GM19468 (cell line): Measurements from ENCODE around the gene TMOD2.
"Not testable (repeated sequence)": the region's sequence is repeated elsewhere in the genome, so short reads cannot be mapped to it uniquely, and the experiment has no call there.

Experiments used
- ATAC-seq: cut with Tn5 transposase; IDR thresholded peaks from one replicate; pipeline ENCODE4 v1.9.1; 2021; ENCODE audit warnings: mild to moderate bottlenecking, moderate library complexity, moderate number of reproducible peaks; ENCODE audit not compliant: unreplicated experiment; ENCODE audit errors: extremely low read depth

The TMOD2 gene

DNA sequence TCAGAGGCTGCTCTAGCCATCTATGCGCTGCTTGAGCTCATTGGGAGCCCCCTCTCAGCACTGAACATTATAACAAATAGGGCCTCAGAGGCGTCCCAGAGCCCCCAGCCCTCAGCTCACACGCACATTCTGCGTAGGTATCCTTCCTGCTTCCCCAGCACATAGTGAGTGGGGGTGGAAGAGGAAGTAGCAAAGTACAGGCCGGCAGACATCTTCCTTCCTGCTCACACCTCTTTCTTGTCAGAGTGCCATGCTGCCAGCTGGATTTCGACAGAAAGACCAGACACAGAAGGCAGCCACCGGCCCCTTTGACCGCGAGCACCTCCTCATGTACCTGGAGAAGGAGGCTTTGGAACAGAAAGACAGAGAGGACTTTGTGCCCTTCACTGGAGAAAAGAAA, 16.6 kb downstream of the TMOD2 start:
- ATAC-seq, result no peak

DNA sequence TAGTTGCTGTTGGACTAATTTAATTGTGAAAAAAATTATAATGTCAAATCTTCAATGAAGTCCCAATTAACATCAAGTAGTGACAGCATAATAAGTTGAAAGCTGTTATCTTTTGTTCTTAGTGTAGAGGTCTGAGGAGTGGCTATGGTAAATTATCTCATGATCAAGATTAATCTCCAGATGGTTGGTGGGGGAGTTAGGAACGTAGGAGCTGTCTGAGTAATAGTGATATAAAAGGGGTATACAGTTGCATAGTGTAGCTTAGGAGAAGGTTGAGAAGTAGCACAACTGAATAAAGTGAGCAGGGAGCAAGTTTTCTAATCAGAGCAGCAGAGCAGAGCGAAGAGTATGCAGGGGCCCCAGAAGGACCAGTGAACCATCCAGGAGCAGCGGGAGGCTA, 19.5 kb downstream of the TMOD2 start:
- no peak for ATAC-seq

DNA sequence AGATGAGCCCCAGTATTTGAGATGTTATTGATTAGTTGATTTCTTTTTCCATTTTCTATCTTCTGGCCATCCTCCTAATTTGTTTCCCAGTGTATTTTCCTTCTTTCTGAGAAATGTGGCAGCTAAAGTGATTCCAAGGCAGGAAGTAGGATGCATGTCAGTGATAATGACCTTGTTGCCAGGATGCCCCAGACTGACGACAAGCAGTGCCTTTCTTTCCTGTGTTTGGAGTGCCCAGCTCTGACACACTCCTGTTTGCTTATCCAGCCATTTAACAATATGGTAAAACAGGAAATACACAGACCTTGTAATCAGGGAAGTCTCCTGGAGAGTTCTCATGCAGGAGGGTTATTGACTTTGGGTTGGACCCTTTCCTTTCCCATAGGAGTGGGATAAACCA, 20.4 kb downstream of the TMOD2 start:
- no peak for ATAC-seq

DNA sequence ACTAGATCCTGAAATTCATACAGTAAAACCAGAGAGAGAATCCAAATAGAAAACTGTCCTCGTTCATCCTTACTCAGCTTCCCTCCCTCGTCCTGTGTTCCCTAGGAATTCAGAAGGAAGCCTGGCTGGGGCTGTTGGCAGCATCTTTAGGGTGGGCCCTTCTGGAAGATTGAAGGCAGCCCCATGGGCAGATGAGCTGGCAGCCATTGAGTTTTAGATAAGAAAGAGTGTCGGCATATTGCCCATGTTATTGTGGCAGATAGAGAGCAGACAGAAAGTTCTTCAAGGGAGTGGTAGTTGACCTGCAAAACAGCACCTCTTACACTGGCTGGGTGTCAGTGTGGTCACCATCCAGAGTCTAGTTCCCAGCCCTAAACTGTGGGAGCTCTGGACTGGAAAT, 23.5 kb downstream of the TMOD2 start:
- ATAC-seq, result no peak

DNA sequence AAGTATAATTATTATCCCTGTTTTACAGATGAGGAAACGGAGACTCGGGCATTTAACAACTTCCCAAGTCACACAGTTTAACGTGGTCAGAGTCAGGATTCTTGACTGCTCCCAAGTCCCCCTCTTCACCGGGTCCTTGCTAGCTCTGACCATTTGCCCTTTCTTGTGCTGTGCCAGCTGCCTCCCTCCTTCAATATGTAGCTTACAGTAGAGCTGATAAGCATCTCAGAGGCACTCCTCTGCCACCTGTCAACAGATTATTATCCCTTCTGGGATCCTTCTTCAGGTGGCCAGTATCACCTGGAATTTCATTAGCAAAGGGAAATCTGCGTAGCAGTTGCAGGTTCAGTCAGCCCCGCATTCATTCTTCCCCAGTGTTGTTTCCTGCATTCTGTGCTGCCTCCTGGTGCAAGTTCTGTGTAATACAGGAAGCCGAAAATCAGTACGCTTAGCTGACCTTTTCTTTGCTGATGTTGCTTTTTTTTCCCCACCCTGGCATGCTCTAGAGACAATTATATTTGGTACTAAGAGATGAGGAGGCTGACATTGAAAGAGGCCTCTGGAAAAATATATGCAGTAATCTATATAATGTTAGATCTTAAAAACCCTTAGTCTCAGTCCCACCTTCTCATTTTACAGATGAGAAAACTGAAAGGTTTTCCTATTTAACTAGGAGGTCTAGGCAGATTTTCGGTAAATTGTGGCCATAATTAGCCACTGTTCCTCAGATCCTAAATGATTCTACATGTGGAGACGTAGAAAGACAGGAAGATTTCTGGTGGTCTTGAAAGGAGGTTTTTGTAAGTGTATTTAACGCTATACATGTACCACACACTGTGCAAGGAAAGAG, 24.8 kb downstream of the TMOD2 start:
- ATAC-seq, result no peak

DNA sequence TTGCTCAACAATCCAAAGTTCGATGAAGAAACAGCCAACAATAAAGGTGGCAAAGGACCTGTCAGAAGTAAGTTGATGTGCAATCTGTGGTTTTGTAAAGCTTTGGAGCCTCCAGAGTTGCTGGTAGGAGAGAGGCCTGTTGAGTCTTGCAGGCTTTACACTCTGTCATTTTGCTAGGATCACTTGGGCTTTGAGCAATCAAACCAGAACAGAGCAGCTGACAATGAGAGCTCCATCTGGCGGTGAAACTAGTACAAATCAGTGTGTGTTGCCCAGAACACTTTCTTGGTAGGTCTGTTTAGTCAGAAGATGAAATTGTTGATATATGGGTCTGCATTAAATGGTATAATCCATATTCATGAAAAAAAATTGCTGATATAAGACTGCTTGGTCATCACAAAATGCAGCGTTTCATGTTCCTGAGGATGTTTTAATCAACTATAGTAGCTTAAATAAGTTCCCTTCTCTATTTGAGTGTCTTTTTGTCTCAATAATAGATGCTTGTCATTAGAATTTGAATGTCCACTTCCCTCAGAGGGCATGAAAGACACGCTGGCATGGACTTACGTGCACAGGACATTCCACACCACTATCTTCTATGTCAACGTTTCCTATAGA, 25.7 kb downstream of the TMOD2 start:
- ATAC-seq, result no peak

DNA sequence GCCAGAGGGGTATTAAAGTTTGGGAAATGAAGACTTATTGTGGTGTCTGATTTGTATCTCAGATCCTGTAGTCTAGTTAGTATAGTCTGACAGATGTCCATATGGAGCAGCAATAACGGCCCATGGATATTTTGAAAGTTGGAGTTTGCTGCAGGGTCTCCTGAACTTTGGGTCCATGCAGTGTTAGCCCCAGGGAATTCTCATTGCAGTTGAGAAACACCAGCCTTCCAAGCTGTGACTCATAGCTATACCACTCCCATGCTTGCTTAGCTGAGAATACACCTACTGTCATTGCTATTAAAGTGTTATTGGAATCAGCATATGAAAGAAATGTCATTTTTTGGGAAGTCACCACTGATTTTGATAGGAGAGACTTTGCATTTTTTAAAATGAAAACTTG, 29.2 kb downstream of the TMOD2 start:
- no peak for ATAC-seq

DNA sequence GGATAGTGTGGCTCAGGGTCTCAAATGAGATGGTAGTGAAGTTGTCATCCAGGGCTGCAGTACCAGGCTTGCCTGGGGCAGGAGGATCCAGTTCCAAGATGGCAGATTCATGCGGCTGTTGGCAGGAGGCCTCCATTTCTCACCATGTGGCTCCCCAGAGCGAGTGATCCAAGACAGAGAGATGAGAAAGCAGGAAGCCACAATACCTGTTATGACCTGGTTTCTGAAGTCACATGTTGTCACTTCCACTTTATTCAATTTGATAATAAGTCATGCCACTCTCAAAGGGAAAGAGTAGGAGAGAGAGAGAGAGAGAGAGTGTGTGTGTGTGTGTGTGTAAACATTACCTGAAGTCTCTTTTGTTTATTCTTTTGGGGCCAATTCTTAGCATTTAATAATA, 30.1 kb downstream of the TMOD2 start:
- no peak for ATAC-seq

DNA sequence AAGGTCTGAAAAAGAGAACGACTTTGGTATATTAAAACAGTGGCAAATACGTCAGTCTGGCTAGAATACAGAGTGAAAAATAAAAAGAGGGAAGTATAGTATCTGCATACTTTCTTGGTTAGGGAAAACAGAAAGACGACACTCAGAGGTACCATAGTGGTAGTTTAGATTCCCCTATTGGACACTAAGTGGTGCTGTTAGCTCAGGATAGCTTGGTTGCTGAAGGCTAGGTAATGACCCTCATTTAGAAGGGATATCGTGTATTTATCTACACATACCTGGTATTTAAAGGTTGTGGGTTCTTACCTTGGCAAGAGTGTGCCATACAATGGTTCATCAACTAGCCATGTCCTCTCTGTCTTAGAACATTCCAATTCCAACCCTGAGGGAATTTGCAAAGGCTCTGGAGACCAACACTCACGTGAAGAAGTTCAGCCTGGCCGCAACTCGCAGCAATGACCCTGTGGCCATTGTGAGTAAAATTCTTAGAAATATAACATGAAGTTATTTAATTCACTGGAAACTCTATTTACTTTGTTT, 31.0 kb downstream of the TMOD2 start:
- ATAC-seq, result no peak

DNA sequence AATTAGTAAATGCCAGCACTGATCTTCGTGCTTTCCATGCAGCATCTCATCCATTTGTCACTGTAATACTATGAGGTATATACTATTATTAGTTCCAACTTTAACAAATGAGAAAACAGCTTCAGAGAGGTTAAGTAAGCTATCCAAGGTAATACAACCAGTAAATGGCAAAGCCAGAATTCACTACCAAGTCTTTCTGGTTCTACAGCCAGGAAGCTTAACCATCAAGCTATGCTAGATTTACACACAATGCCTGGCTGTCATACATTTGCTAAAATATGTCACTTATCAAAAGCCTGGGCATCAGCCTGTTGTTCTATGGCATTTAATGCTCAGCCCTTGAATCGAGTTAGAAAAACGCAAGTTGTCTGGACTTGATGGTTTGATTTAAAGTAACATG, 32.6 kb downstream of the TMOD2 start:
- no peak for ATAC-seq

DNA sequence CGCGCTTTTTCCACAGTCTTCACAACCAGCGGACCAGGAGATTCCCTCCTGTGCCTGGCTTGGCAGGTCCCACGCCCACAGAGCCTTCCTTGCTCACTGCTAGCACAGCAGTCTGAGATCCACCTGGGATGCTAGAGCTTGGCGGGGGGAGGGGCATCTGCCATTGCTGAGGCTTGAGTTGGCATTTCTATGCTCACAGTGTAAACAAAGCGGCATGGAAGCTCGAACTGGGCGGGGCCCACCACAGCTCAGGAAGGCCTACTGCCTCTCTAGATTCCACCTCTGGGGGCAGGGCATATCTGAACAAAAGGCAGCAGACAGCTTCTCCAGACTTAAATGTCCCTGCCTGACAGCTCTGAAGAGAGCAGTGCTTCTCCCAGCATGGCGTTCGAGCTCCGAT, 35.7 kb downstream of the TMOD2 start:
- not testable (repeated sequence) for ATAC-seq

DNA sequence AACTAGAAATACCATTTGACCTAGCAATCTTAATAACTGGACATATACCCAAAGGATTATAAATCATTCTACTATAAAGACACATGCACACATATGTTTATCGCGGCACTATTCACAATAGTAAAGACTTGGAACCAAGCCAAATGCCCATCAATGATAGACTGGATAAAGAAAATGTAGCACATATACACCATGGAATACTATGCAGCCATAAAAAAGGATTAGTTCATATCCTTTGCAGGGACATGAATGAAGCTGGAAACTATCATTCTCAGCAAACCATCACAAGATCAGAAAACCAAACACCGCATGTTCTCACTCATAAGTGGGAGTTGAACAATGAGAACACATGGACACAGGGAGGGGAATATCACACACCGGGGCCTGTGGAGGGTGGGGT, 41.1 kb downstream of the TMOD2 start:
- not testable (repeated sequence) for ATAC-seq

DNA sequence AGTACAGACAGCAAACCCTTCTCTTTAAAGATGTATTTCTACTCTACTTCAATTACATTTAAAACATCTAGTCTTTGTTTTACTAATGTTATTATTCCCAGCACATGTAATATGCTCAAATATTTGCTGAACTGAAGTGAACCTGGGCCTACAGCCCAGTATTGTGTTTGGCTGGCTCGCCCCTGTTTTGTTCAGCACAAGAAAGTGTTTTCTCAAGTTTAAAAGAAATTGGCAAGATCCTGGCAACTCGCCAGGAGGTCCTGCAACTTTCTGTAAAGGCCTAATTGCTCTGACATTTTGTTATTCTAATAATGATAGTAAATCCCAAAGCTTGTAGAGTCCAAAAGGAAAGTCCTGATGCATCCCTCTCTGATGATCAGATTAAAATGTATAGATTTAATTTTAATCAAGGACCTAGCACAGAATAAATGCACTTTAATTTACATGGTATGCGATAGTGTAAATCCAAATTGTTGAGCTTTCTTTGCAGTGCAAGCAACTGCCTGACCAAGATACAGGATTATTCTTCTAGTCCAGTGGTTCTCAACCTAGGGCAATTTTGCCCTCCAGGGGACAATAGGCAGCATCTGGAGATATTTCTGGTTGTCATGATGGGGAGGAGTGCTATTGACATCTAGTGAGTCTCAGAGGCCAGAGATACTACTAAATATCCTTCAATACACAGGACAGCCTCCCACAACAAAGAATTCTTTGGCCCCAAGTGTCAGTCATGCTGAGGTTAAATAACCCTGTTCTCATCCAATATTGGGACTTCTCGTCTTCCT, 42.3 kb downstream of the TMOD2 start:
- no peak for ATAC-seq

DNA sequence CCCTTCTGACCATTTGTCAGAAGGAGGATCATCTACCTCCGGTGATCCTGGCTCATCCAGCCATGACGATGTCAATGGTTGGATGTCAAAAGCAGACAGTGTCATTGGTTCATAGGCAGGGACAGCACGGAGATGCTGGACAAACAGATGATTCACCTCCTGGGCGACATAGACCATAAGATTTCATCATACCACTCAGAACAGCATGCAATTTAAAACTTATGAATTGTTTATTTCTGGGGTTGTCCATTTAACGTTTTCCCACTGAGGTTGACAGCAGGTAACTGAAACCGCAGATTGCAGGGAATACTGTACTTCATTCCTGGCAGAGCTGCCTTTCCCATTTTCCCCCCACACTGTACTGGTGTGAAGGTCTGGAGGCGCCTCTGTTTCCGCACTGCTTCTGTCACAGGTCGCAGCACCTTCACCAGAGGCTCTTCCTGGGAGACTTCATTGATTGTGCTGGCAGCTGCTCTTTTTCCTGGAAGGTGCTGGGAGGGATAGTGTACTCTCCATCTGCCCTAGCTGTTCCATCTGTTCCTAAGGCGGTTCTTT, 45.5 kb downstream of the TMOD2 start:
- no peak for ATAC-seq

DNA sequence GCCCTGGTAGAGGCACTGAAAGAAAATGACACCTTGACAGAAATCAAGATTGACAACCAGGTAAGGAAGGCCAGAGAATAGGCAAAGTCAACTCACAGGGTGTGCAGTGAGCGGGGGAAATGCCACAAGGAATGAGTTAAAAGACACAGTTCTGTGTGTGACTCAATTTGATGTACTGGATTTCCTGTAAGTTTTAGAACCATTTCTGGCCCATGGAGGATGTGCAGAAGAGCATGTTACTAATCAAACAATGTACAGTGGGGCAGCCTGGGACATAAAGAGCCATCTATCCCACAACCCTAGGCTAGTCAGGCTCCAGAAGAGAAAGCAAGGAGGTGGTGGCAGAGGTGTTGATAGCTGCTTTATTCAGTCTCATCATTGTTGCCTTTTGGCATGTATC, 46.9 kb downstream of the TMOD2 start:
- no peak for ATAC-seq

DNA sequence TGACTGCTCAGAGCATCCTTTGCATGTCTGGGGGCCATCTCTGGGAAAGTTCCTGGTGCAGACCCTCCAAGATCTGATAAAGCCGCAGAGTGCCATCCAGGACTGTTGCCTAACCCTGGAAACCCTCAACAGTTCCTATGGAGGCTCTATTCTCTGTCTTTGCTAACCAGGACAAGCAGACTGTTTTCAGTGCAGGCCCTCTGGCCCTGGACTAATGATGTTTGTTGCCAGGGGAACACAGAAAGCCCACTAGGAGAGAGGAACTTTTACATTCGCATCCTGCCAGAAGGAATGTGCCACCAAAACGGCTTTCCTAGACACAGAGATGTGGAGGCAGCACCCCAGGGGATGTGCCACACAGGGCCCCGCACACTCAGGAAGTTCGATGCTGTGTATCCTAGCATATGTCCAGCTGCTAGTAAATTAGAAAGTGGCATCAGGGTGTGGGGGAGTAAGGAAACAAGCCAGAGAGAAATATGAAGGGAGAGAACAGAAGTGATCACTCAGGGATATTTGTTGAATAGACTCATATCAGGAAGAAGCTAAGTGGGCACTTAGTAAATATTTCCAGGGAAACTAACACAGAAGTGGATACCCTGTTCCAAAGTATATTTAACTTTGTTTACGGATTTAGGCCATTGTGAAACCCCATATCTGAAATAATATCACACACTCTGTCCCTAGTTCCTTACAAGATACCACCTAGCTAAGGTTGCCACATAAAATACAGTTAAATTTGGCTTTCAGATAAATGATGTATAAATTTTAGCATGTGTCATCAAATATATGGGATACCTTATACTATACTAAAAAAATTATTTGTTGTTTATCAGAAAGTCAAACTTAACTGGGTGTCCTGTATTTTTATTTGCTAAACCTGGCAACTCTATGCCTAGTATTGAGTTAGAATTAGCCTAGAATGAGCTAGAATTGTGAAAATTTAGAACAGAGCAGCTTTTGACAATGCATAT, 48.2 kb downstream of the TMOD2 start:
- no peak for ATAC-seq

DNA sequence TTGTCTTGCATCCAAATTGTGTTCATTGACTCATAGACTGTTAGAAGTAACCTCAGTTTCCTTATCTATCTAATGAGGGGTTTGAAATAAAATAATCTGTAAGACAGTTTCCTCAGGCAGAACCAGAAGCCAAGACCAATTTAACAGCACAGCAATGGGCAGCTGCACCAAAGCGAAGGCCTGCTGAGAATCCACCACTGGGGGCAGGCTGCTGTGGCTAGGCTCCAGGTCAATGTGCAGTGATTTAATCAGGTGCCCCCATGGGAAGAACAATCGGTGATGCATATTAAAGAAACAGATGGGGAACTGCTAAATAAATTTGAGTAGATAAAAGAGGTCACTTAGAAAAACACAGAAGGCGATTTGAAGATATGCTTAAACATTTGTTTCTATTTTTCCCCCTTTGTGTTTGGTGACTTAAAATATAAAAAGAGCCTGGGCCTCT, 50.0 kb downstream of the TMOD2 start:
- ATAC-seq, result no peak

DNA sequence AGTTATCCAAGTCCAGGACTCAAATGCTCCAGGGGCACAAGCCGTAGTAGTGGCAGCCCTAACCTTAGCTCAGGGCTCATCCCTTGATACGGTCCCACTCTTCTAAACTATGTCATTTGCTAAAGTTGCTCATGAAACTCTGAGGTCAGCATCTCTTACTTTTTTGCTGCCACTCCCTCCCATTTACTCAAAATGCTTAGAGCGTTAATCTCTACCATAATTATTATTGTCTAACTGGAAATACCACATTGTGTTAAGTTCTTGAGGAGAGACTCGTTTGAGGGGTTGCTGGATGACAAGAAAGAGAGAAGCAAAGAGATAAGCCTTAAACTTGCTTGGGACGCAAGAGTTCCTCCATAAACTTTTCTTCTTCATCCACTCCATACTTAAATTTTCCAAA, 51.2 kb downstream of the TMOD2 start:
- ATAC-seq, result no peak

DNA sequence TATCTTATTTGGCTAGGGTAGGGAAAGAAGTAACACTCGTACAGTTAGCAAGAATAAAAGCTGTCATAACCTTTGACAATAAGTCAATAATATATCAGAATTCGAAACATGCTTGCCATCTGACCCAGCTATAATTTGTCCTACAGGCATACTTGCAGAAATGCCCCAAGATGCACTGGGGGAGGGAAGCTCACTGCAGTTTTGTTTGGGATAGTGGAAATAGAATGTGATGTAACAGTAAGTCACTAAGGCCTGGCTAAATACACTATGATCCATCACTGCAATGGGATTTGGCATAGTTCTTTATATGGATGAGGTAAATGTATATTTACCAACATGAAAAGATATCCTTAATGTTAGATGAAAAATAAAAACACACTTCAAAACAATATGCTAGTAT, 52.6 kb downstream of the TMOD2 start:
- ATAC-seq, result no peak
